DND-41 (cell line): ENCODE results near the gene GLYATL1B.

Experiments used
- ATAC-seq: fragments of 200-7000 bp; cut with Tn5 transposase; 3 replicates; pipeline ENCODE4 v1.9.1; 2021; ENCODE audit warnings: low read depth; ENCODE audit not compliant: insufficient read depth
- DNase-seq: peaks from one replicate; pipeline ENCODE4 v3.0.0-alpha.2; 2020
- H2AFZ ChIP-seq: 2 replicates; pipeline ENCODE4 v1.6.0; 2012; ENCODE audit warnings: low read depth, low read length
- H3K27ac ChIP-seq: 2 replicates; pipeline ENCODE4 v1.5.1; 2012; ENCODE audit warnings: low read length, inconsistent platforms
- H3K27me3 ChIP-seq: fragments of 200-600 bp; sonication (generic); 2 replicates; pipeline ENCODE4 v1.6.0; 2012; ENCODE audit warnings: low read length, mild to moderate bottlenecking, inconsistent platforms; ENCODE audit not compliant: insufficient read depth, poor library complexity
- H3K36me3 ChIP-seq: 2 replicates; pipeline ENCODE4 v1.5.1; 2012; ENCODE audit warnings: low read length, inconsistent platforms; ENCODE audit not compliant: insufficient read depth
- H3K4me1 ChIP-seq: 2 replicates; pipeline ENCODE4 v1.5.1; 2012; ENCODE audit warnings: mild to moderate bottlenecking, low read length; ENCODE audit not compliant: insufficient read depth
- H3K4me2 ChIP-seq: 2 replicates; pipeline ENCODE4 v1.6.0; 2012; ENCODE audit warnings: mild to moderate bottlenecking, moderate library complexity, low read length, inconsistent platforms; ENCODE audit not compliant: insufficient read depth
- H3K4me3 ChIP-seq, 2 experiments: fragments of 200-600 bp in 1 of 2; shearing (Covaris generic) in 1 of 2; 2 replicates each; pipeline ENCODE4 v1.5.1; 2012 to 2016; ENCODE audit warnings: inconsistent platforms in 2 of 2, low read length in 2 of 2, mild to moderate bottlenecking in 2 of 2, low read depth in 1 of 2, moderate library complexity in 1 of 2
- H3K79me2 ChIP-seq: 2 replicates; pipeline ENCODE4 v1.6.0; 2012; ENCODE audit warnings: low read length, inconsistent platforms; ENCODE audit not compliant: insufficient read depth
- H3K9ac ChIP-seq: 2 replicates; pipeline ENCODE4 v1.6.0; 2012; ENCODE audit warnings: low read depth, mild to moderate bottlenecking, inconsistent platforms, low read length, moderate library complexity
- H3K9me3 ChIP-seq: 2 replicates; pipeline ENCODE4 v1.5.1; 2012; ENCODE audit warnings: low read length, moderate library complexity, mild to moderate bottlenecking, inconsistent platforms; ENCODE audit not compliant: insufficient read depth, severe bottlenecking
- H4K20me1 ChIP-seq: 2 replicates; pipeline ENCODE4 v1.6.0; 2012; ENCODE audit warnings: low read length; ENCODE audit not compliant: insufficient read depth
- EZH2 ChIP-seq: IDR thresholded peaks from 3 replicates; pipeline ENCODE4 v1.6.1; 2012; ENCODE audit warnings: borderline replicate concordance, low read depth, mild to moderate bottlenecking, moderate library complexity, low read length, inconsistent platforms; ENCODE audit not compliant: severe bottlenecking
- TF ChIP-seq, protein P1 (sequence below): IDR thresholded peaks from 2 replicates; pipeline ENCODE4 v1.5.1; 2012; ENCODE audit warnings: borderline replicate concordance, low read length, moderate library complexity, mild to moderate bottlenecking; ENCODE audit not compliant: poor library complexity, severe bottlenecking; ENCODE audit errors: extremely low read depth

The GLYATL1B gene

DNA sequence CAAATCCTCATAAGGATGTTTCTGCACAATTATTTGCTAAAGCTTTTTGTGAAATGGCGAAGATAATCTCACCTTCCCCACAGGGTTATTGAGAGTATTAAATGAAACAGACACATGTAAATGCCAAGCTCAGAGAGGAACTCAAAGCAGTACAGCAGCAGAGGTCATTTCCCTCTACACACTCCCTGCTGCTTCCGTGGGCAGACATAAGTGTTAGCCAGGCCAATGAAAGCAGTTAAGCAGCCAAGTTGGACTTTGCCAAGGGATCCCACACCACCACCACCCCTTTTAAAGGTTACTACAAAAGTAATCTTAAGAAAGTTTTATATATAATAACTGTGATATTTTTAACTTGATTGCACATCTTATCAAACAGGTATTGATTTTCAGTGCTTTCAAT lies 52.5 kb downstream of the GLYATL1B start:
- Histone ChIP-seq H3K4me1 (peaks cover 33% of the 10 kb centered on the region), H3K4me3 (no peak overlapping the region), H3K9ac (no peak overlapping the region), H3K4me2 (no peak overlapping the region), H3K9me3 (peaks cover under 1% of the 10 kb centered on the region), H4K20me1 (no peaks in the 10 kb centered on the region), H3K27ac (no peak overlapping the region), H3K36me3 (peaks cover 41% of the 10 kb centered on the region), H3K27me3 (no peaks in the 10 kb centered on the region), H3K79me2 (peaks cover 30% of the 10 kb centered on the region), H2AFZ (no peak overlapping the region)
- ATAC-seq (no peak), DNase-seq (no peak)
- TF ChIP-seq EZH2, result no peak
- TF ChIP-seq, protein P1, sequence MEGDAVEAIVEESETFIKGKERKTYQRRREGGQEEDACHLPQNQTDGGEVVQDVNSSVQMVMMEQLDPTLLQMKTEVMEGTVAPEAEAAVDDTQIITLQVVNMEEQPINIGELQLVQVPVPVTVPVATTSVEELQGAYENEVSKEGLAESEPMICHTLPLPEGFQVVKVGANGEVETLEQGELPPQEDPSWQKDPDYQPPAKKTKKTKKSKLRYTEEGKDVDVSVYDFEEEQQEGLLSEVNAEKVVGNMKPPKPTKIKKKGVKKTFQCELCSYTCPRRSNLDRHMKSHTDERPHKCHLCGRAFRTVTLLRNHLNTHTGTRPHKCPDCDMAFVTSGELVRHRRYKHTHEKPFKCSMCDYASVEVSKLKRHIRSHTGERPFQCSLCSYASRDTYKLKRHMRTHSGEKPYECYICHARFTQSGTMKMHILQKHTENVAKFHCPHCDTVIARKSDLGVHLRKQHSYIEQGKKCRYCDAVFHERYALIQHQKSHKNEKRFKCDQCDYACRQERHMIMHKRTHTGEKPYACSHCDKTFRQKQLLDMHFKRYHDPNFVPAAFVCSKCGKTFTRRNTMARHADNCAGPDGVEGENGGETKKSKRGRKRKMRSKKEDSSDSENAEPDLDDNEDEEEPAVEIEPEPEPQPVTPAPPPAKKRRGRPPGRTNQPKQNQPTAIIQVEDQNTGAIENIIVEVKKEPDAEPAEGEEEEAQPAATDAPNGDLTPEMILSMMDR, result no peak

DNA sequence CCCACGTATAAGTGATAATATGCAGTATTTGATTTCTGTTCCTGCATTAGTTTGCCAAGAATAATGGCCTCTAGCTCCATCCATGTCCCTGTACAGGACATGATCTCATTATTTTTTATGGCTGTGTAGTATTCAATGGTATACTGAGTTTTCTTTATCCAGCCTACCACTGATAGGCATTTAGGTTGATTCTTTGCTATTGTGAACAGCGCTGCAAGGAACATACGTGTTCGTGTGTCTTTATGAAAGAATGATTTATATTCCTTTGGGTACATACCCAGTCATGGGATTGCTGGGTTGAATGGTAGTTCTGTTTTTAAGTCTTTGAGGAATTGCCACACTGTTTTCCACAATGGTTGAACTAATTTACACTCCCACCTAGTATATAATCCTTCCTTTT lies 55.1 kb downstream of the GLYATL1B start:
- DNase-seq (no peak), ATAC-seq (no peak)
- no peaks in the 10 kb centered on the region; the same call in 1 of the 2 replicates for H4K20me1 ChIP-seq
- H3K4me3 ChIP-seq, result peak overlapping the region in 1 of 2 experiments; percentile 80; a peak in 3 of 4 replicates
- H2AFZ ChIP-seq, result no peak overlapping the region
- peak overlapping the region; percentile 84 for H3K9ac ChIP-seq
- no peaks in the 10 kb centered on the region for H3K9me3 ChIP-seq
- peak overlapping the region; percentile 74 for H3K4me2 ChIP-seq
- no peak for TF ChIP-seq EZH2
- TF ChIP-seq, protein P1, result no peak
- peaks cover 55% of the 10 kb centered on the region for H3K79me2 ChIP-seq
- H3K36me3 ChIP-seq, result peaks cover 21% of the 10 kb centered on the region
- H3K4me1 ChIP-seq, result peaks cover 45% of the 10 kb centered on the region
- H3K27me3 ChIP-seq, result no peaks in the 10 kb centered on the region
- H3K27ac ChIP-seq, result peak overlapping the region; percentile 21; the same call in 1 of the 2 replicates

DNA sequence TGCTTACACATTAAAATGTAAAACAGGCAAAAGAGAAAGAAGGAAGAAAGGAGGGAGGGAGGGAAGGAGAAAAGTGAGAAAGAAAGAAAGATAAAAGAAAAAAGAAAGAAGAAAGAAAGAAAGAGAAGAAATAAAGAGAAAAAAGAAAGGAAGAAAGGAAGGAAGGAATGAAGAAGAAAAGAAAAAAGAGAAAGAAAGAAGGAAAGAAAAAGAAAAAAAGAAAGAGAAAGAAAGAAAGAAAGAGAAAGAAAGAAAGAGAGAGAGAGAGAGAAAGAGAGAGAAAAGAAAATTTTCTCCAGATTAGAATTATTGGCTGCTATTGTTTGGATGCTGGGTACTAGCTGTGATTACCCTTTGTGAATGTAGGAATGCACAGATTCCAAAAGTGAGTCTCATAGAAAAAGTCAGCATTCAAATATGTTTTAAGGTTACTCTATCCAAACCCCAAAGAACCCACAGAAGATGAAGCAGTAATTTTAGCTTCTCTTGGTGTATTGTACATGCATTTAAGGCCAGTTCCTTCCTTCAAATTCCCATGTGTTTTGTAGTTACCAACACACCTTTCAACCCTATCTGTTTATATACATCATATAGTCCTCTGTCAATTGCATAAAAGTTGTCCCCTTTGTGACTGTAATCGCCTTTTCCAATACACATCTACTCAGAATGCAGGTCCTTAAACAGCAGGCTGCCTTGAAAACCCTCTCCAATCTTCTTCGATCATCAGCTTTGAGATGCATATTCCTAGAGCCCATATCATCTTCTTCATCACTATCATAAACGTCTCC lies 55.8 kb downstream of the GLYATL1B start:
- Histone ChIP-seq H3K9me3 (no peaks in the 10 kb centered on the region), H3K9ac (peak overlapping the region; percentile 84), H3K27me3 (no peaks in the 10 kb centered on the region), H3K4me1 (peaks cover 49% of the 10 kb centered on the region), H4K20me1 (no peaks in the 10 kb centered on the region; the same call in 1 of the 2 replicates), H3K4me3 (peak overlapping the region; percentile 70 to 80; a peak in 3 of 4 replicates), H3K4me2 (peak overlapping the region; percentile 74), H3K36me3 (peaks cover 28% of the 10 kb centered on the region), H3K79me2 (peaks cover 62% of the 10 kb centered on the region), H2AFZ (peak overlapping the region; percentile 64), H3K27ac (peak overlapping the region; percentile 93)
- ATAC-seq, result no peak
- no peak for DNase-seq
- no peak for TF ChIP-seq EZH2
- TF ChIP-seq, protein P1, result no peak
